ENCODE data around the gene STXBP5.

STXBP5 gene

DNA sequence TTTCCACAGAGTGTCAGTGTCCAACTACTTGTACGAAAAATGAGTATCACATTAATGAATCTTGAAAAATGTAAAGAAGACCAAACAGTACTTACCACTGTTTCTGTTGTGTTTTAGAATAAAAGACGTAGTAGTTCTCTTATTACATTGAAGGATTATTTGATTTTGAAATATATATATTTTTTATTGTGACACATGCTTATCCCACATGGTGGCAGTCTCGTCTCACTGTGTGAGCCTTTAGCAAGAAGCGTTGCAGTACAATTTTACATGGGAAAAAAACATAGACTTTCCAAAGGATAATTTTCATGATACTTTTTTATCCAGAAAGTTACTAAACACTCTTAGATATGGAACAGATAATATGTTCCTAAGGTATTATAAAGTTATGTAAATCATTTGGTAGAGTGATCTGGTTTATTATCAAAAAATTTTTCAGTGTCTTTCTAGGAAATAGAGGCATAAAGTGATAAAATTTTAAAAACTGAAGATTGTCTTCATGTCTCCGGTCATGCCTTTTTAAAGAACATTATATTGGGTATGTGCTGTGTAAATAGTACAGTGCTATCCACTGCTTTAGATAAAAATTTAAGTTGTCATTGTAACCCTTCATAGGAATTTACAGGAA lies 186.8 kb downstream of the STXBP5 start:
- Histone ChIP-seq H3K9ac (ENCODE audit: low read length) (no peak overlapping the region), H3K9me3 (ENCODE audit: control insufficient read depth, low read length) (no peaks in the 10 kb centered on the region), H3K27me3 (replicated peaks; ENCODE audit: control insufficient read depth, insufficient read depth, low read length) (no peaks in the 10 kb centered on the region), H3K4me3 (ENCODE audit: low read length) (no peak overlapping the region), H3K36me3 (ENCODE audit: control insufficient read depth, insufficient read depth, low read length, severe bottlenecking) (peaks cover 21% of the 10 kb centered on the region), H3K4me1 (ENCODE audit: control insufficient read depth, insufficient read depth, low read length) (no peaks in the 10 kb centered on the region)
- DNase-seq (ENCODE audit: low read depth) = peak; percentile 73

DNA sequence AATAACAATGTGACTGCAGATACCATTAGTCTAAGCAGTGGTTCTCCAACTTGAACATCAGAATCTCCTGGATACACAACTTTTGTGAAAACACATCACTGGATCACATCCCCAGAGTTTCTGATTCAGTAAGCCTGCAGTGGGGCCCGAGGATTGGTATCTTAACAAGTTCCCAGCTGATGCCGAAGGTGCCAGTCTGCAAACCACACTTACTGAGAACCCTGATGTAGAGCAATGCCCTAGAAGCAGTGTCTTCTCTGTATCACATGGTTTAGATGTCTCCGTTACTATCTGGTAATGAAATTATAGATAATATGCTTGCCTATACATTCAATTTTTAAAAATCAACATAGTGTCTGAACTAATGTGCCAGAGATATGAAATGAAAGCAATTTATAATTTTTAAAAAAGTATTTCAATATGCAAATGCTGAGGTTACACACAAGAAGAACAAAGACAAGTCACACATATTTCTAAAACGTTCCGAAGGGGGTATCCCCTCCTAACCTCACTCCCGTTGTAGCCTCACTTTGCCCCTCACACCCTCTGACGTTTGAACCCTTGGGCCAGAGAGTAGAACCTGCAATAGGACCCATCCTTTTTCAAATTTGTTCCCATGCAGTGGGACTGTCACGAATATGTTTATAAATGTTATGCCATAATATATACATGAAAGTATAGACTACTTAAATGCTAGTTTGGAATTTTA lies 188.9 kb downstream of the STXBP5 start:
- H3K9me3 ChIP-seq (ENCODE audit: control insufficient read depth, low read length) = no peaks in the 10 kb centered on the region
- H3K4me3 ChIP-seq (ENCODE audit: low read length) = no peak overlapping the region
- no peaks in the 10 kb centered on the region for H3K4me1 ChIP-seq (ENCODE audit: control insufficient read depth, insufficient read depth, low read length)
- DNase-seq (ENCODE audit: low read depth) = no peak
- no peaks in the 10 kb centered on the region for H3K27me3 ChIP-seq (replicated peaks; ENCODE audit: control insufficient read depth, insufficient read depth, low read length)
- peaks cover 12% of the 10 kb centered on the region for H3K36me3 ChIP-seq (ENCODE audit: control insufficient read depth, insufficient read depth, low read length, severe bottlenecking)
- H3K9ac ChIP-seq (ENCODE audit: low read length) = no peak overlapping the region

DNA sequence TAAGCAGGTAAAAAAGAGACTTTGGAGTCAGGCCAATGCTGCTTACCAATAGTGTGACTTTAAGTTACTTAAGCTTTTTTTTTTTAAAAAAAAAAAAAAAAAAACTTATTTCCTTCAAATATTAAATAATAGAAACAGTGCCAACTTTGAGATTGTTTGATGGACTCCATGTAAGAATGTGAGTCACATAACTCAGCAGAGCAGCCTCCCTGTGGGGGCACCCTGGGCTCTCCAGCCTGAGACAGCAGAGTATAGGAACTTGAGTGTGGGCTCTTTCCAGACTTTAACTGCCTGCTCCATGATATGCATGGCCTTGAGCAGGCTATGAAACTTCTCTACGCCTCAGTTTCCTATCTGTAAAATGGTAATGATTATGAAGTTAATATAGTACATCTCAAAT lies 190.9 kb downstream of the STXBP5 start:
- H3K36me3 ChIP-seq (ENCODE audit: control insufficient read depth, insufficient read depth, low read length, severe bottlenecking) = peaks cover 12% of the 10 kb centered on the region
- DNase-seq (ENCODE audit: low read depth) = peak; percentile 44
- no peaks in the 10 kb centered on the region for H3K9me3 ChIP-seq (ENCODE audit: control insufficient read depth, low read length)
- H3K4me3 ChIP-seq (ENCODE audit: low read length) = no peak overlapping the region
- no peak overlapping the region for H3K9ac ChIP-seq (ENCODE audit: low read length)
- no peaks in the 10 kb centered on the region for H3K27me3 ChIP-seq (replicated peaks; ENCODE audit: control insufficient read depth, insufficient read depth, low read length)
- no peaks in the 10 kb centered on the region for H3K4me1 ChIP-seq (ENCODE audit: control insufficient read depth, insufficient read depth, low read length)

DNA sequence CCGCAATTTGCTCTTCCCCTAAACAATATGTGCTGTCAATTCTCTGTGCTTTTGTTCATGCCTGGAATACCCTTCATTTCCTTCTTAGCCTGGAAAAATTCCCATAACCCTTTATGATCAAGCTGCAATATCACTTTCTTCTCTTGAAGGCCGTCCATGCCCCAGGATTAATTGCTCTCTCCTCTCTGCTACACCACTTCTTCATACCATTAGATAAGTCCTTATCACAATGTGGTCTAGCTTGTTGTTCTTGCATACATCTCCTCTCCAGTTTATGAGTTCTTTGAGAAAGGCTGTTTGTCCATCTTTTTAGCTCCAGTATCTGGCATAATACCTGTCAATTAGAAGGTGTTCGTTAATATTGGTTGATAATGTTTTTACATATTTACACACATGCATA lies 193.1 kb downstream of the STXBP5 start:
- H3K9me3 ChIP-seq (ENCODE audit: control insufficient read depth, low read length) = peaks cover 2% of the 10 kb centered on the region
- H3K4me3 ChIP-seq (ENCODE audit: low read length) = no peak overlapping the region
- H3K36me3 ChIP-seq (ENCODE audit: control insufficient read depth, insufficient read depth, low read length, severe bottlenecking) = peaks cover 7% of the 10 kb centered on the region
- no peak overlapping the region for H3K9ac ChIP-seq (ENCODE audit: low read length)
- no peak for DNase-seq (ENCODE audit: low read depth)
- H3K27me3 ChIP-seq (replicated peaks; ENCODE audit: control insufficient read depth, insufficient read depth, low read length) = no peaks in the 10 kb centered on the region
- H3K4me1 ChIP-seq (ENCODE audit: control insufficient read depth, insufficient read depth, low read length) = no peaks in the 10 kb centered on the region

DNA sequence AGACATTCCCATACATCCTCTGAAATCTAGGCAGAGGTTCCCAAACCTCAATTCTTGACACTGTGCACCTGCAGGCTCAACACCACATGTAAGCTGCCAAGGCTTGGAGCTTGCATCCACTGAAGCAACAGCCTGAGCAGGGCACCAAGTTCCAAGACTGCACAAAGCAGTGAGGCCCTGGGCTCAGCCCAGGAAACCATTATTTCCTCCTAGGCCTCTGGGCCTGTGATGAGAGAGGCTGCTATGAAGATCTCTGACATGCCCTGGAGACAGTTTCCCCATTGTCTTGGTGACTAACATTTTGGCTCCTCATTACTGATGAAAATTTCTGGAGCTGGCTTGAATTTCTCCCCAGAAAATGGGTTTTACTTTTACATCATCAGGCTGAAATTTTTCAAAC lies 196.8 kb downstream of the STXBP5 start:
- Histone ChIP-seq H3K4me1 (ENCODE audit: control insufficient read depth, insufficient read depth, low read length) (no peaks in the 10 kb centered on the region), H3K4me3 (ENCODE audit: low read length) (no peak overlapping the region)
- no peak for DNase-seq (ENCODE audit: low read depth)

DNA sequence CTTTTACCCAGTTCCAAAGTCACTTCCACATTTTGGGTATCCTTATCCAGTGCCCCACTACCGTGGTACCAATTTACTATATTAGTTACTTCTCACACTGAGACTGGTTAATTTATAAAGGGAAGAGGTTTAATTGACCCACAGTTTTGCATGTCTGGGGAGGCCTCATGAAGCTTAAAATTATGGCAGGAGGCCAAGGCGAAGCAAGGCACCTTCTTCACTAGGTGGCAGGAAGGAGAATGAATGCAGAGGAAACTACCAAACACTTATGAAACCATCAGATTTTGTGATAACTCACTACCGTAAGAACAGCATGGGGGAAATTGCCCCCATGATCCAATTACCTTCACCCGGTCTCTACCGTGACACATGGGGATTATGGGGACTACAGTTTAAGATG lies 197.6 kb downstream of the STXBP5 start:
- Histone ChIP-seq H3K9me3 (ENCODE audit: control insufficient read depth, low read length) (peaks cover 2% of the 10 kb centered on the region), H3K9ac (ENCODE audit: low read length) (no peak overlapping the region), H3K4me1 (ENCODE audit: control insufficient read depth, insufficient read depth, low read length) (no peaks in the 10 kb centered on the region), H3K4me3 (ENCODE audit: low read length) (no peak overlapping the region), H3K36me3 (ENCODE audit: control insufficient read depth, insufficient read depth, low read length, severe bottlenecking) (no peaks in the 10 kb centered on the region), H3K27me3 (replicated peaks; ENCODE audit: control insufficient read depth, insufficient read depth, low read length) (no peaks in the 10 kb centered on the region)
- DNase-seq (ENCODE audit: low read depth) = no peak

More for the DNA sequence above, 196.8 kb downstream of the STXBP5 start:
- no peaks in the 10 kb centered on the region for H3K27me3 ChIP-seq (replicated peaks; ENCODE audit: control insufficient read depth, insufficient read depth, low read length)
- peaks cover 2% of the 10 kb centered on the region for H3K9me3 ChIP-seq (ENCODE audit: control insufficient read depth, low read length)
- no peaks in the 10 kb centered on the region for H3K36me3 ChIP-seq (ENCODE audit: control insufficient read depth, insufficient read depth, low read length, severe bottlenecking)
- H3K9ac ChIP-seq (ENCODE audit: low read length) = no peak overlapping the region

DNA sequence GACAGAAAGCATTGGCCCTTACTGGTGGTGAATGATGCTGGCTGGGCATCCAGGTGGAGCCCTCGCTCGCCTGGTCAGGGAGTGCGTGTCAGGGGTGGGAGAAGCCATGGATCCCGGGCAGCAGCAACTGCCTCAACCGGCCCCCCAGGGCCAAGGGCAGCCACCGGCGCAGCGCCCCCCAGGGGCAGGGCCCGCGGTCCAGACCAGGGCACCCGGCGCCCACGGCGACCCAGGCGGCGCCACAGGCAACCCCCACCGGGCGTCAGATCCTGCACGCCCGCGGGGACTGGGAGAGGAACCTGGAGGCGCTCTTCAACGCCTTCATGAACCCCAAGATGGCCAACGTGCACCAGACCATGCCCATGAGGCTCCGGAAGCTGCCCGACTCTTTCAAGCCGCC lies 202.6 kb downstream of the STXBP5 start:
- no peak for DNase-seq (ENCODE audit: low read depth)
- Histone ChIP-seq H3K9me3 (ENCODE audit: control insufficient read depth, low read length) (no peaks in the 10 kb centered on the region), H3K4me1 (ENCODE audit: control insufficient read depth, insufficient read depth, low read length) (no peaks in the 10 kb centered on the region), H3K27me3 (replicated peaks; ENCODE audit: control insufficient read depth, insufficient read depth, low read length) (no peaks in the 10 kb centered on the region), H3K4me3 (ENCODE audit: low read length) (no peak overlapping the region), H3K9ac (ENCODE audit: low read length) (no peak overlapping the region), H3K36me3 (ENCODE audit: control insufficient read depth, insufficient read depth, low read length, severe bottlenecking) (no peaks in the 10 kb centered on the region)

DNA sequence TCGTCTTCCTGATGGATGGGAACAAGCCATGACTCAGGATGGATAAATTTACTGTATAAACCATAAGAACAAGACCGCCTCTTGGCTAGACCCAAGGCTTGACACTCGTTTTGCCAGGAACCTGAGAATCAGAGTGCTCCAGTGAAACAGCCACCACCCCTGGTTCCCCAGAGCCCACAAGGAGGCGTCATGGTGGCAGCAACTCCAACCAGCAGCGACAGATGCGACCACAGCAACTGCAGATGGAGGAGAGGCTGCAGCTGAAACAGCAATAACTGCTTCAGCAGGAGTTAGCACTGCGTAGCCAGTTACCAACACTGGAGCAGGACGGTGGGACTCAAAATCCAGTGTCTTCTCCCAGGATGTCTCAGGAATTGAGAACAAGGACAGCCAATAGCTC lies 203.4 kb downstream of the STXBP5 start:
- H3K27me3 ChIP-seq (replicated peaks; ENCODE audit: control insufficient read depth, insufficient read depth, low read length) = no peaks in the 10 kb centered on the region
- no peak overlapping the region for H3K4me3 ChIP-seq (ENCODE audit: low read length)
- H3K9me3 ChIP-seq (ENCODE audit: control insufficient read depth, low read length) = no peaks in the 10 kb centered on the region
- no peaks in the 10 kb centered on the region for H3K36me3 ChIP-seq (ENCODE audit: control insufficient read depth, insufficient read depth, low read length, severe bottlenecking)
- DNase-seq (ENCODE audit: low read depth) = no peak
- H3K4me1 ChIP-seq (ENCODE audit: control insufficient read depth, insufficient read depth, low read length) = no peaks in the 10 kb centered on the region
- H3K9ac ChIP-seq (ENCODE audit: low read length) = no peak overlapping the region

DNA sequence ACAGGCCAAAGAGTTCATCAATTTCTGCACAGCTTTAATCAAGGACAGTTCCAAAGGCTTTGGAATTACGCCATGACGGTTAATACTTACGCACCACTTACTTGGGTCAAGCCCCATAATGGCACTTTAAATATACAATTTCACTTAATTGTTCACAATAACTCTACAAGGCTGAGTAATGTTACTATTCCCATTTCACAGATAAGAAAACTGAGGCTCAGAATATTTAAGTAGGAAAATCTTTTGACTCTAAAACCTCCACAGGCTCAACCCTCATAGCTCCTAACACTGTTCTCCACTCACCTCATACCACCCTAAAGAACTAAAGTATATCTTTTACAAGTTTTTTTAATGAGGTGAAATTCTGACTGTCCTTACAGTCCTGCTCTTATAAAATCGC lies 212.4 kb downstream of the STXBP5 start:
- no peaks in the 10 kb centered on the region for H3K9me3 ChIP-seq (ENCODE audit: control insufficient read depth, low read length)

DNA sequence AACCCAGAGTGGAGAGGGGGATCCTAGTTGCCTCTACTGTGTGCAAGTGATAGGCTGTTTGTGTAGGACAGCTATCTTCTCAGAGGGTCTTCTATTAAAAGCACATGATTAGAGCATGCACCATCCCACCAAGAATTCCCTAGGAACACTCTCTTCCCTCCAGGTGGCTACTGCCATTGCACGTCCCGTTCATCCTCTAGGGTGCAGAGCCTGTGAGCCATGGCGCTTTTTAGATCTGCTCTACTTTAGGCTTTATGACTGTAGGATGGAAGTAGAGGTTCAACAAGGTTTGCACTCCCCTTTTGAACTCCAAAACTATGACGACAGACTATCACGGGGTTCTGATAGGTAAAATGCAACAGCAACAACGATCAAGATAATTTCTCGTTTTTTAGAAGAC lies 213.7 kb downstream of the STXBP5 start:
- Histone ChIP-seq H3K9me3 (ENCODE audit: control insufficient read depth, low read length) (peaks cover 8% of the 10 kb centered on the region), H3K36me3 (ENCODE audit: control insufficient read depth, insufficient read depth, low read length, severe bottlenecking) (no peaks in the 10 kb centered on the region), H3K9ac (ENCODE audit: low read length) (no peak overlapping the region), H3K27me3 (replicated peaks; ENCODE audit: control insufficient read depth, insufficient read depth, low read length) (no peaks in the 10 kb centered on the region), H3K4me3 (ENCODE audit: low read length) (no peak overlapping the region), H3K4me1 (ENCODE audit: control insufficient read depth, insufficient read depth, low read length) (no peaks in the 10 kb centered on the region)
- DNase-seq (ENCODE audit: low read depth) = no peak

More for the DNA sequence above, 212.4 kb downstream of the STXBP5 start:
- no peak overlapping the region for H3K9ac ChIP-seq (ENCODE audit: low read length)
- H3K27me3 ChIP-seq (replicated peaks; ENCODE audit: control insufficient read depth, insufficient read depth, low read length) = no peaks in the 10 kb centered on the region
- H3K4me1 ChIP-seq (ENCODE audit: control insufficient read depth, insufficient read depth, low read length) = no peaks in the 10 kb centered on the region
- no peak overlapping the region for H3K4me3 ChIP-seq (ENCODE audit: low read length)
- DNase-seq (ENCODE audit: low read depth) = no peak
- H3K36me3 ChIP-seq (ENCODE audit: control insufficient read depth, insufficient read depth, low read length, severe bottlenecking) = no peaks in the 10 kb centered on the region

DNA sequence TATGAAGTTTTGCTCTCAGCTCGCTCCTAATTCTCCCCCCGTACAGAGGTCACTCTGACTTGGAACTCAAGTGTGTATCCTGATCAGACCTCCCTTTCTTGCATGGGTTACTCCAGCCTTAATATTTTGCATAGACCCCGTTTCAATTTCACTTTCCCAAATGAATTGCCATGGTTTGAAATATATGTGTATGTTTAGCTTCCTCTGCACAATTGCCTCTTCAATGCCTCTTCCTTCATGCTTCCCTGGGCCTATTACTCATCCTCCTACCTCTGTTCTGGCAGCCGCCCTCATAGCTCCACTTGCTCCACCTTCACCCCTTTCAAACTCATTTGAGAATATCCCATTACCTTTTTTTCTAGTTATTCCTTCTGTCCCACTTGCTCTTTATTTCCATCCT lies 214.3 kb downstream of the STXBP5 start:
- Histone ChIP-seq H3K9ac (ENCODE audit: low read length) (no peak overlapping the region), H3K36me3 (ENCODE audit: control insufficient read depth, insufficient read depth, low read length, severe bottlenecking) (no peaks in the 10 kb centered on the region), H3K4me1 (ENCODE audit: control insufficient read depth, insufficient read depth, low read length) (no peaks in the 10 kb centered on the region), H3K9me3 (ENCODE audit: control insufficient read depth, low read length) (peaks cover 9% of the 10 kb centered on the region), H3K4me3 (ENCODE audit: low read length) (no peak overlapping the region), H3K27me3 (replicated peaks; ENCODE audit: control insufficient read depth, insufficient read depth, low read length) (no peaks in the 10 kb centered on the region)
- no peak for DNase-seq (ENCODE audit: low read depth)

DNA sequence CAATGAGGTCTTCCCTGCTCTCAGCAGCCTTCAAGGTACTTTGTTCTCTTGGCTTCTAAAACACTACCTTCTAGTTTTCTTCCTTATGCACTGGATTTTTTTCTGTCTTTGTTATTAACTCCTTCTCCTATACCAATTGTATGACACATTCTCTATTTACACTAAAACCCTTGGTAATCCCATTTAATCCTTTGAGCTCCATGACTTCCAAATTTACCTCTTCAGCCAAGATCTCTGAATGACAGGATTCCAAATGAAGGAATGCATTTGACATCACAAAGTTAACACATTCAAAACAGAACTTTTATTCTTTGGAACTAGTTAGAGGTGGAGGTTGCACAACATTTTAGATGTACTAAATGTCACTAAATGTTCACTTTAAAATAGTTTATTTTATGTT lies 217.7 kb downstream of the STXBP5 start:
- H3K4me1 ChIP-seq (ENCODE audit: control insufficient read depth, insufficient read depth, low read length) = no peaks in the 10 kb centered on the region
- H3K36me3 ChIP-seq (ENCODE audit: control insufficient read depth, insufficient read depth, low read length, severe bottlenecking) = no peaks in the 10 kb centered on the region
- H3K9ac ChIP-seq (ENCODE audit: low read length) = no peak overlapping the region
- no peaks in the 10 kb centered on the region for H3K27me3 ChIP-seq (replicated peaks; ENCODE audit: control insufficient read depth, insufficient read depth, low read length)
- H3K4me3 ChIP-seq (ENCODE audit: low read length) = no peak overlapping the region
- peaks cover 15% of the 10 kb centered on the region for H3K9me3 ChIP-seq (ENCODE audit: control insufficient read depth, low read length)
- DNase-seq (ENCODE audit: low read depth) = no peak

All from adipocyte (in vitro differentiated cells).